ENCODE measurements around the gene CEP70. TPM values are rescaled to one million over a fixed set of nuclear protein-coding genes. Genes with fewer than 3 reads are reported as not detected.

The CEP70 gene
- total and polyA plus RNA-seq, 2 of the 13 experiments (the other 11 are each of a cell fraction or from before 2014, with no cell fraction given) = 4.0 to 22.3 TPM

DNA sequence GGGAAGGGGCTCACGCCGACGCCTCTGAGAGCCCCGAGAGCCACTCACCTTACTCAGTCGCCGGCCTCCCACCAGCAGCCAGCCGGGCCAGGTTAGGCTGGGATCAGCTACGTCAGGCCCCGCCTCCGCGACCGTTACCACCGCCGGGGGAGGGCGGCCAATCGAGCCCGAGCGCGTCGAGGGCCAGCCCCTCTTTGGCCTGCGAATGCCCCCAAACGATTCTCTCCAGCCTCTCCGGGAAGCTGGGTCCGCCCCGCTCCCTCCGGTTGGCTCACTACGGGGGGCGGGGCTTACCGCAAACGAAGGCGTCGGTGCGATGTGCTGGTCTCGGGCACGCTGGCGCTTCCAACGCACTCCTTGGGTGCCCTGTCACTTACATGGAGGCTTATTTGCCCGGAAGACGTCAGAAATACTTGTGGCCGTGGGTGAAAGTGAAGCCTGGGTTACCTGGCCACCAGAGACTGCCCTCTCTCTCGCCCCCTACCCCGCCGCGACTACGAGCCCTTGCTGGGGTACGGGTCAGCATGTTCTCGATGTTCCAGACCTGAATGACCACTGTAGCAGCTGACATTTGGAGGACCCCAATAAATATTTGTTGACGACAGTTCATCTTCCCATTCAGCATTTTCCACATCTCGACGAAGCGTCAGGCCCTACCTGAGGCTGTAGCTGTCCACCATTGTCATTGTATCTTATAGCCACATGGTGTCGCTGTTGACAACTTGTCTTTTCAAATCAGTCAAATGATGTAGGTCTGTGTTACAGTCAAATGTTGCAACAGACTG is at the start of gene CEP70 (continued):
- TF ChIP-seq, protein P1, sequence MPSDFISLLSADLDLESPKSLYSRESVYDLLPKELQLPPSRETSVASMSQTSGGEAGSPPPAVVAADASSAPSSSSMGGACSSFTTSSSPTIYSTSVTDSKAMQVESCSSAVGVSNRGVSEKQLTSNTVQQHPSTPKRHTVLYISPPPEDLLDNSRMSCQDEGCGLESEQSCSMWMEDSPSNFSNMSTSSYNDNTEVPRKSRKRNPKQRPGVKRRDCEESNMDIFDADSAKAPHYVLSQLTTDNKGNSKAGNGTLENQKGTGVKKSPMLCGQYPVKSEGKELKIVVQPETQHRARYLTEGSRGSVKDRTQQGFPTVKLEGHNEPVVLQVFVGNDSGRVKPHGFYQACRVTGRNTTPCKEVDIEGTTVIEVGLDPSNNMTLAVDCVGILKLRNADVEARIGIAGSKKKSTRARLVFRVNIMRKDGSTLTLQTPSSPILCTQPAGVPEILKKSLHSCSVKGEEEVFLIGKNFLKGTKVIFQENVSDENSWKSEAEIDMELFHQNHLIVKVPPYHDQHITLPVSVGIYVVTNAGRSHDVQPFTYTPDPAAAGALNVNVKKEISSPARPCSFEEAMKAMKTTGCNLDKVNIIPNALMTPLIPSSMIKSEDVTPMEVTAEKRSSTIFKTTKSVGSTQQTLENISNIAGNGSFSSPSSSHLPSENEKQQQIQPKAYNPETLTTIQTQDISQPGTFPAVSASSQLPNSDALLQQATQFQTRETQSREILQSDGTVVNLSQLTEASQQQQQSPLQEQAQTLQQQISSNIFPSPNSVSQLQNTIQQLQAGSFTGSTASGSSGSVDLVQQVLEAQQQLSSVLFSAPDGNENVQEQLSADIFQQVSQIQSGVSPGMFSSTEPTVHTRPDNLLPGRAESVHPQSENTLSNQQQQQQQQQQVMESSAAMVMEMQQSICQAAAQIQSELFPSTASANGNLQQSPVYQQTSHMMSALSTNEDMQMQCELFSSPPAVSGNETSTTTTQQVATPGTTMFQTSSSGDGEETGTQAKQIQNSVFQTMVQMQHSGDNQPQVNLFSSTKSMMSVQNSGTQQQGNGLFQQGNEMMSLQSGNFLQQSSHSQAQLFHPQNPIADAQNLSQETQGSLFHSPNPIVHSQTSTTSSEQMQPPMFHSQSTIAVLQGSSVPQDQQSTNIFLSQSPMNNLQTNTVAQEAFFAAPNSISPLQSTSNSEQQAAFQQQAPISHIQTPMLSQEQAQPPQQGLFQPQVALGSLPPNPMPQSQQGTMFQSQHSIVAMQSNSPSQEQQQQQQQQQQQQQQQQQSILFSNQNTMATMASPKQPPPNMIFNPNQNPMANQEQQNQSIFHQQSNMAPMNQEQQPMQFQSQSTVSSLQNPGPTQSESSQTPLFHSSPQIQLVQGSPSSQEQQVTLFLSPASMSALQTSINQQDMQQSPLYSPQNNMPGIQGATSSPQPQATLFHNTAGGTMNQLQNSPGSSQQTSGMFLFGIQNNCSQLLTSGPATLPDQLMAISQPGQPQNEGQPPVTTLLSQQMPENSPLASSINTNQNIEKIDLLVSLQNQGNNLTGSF (CRISPR knock-in tag; IDR thresholded peaks at IDR 0.05) = peak; percentile 79
- TF ChIP-seq IKZF4 (CRISPR knock-in tag; IDR thresholded peaks at IDR 0.05; ENCODE audit: borderline replicate concordance, low read depth, not compliant biosample characterization) = no peak
- TF ChIP-seq ARID2 (CRISPR knock-in tag; IDR thresholded peaks at IDR 0.05; ENCODE audit: borderline replicate concordance) = 0 out of 2 replicates have a peak, but pooled peaks have one; percentile 65
- TF ChIP-seq, protein P2, sequence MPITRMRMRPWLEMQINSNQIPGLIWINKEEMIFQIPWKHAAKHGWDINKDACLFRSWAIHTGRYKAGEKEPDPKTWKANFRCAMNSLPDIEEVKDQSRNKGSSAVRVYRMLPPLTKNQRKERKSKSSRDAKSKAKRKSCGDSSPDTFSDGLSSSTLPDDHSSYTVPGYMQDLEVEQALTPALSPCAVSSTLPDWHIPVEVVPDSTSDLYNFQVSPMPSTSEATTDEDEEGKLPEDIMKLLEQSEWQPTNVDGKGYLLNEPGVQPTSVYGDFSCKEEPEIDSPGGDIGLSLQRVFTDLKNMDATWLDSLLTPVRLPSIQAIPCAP (CRISPR knock-in tag; IDR thresholded peaks at IDR 0.05; ENCODE audit: low read depth) = no peak
- TF ChIP-seq ZNF703 (CRISPR knock-in tag; IDR thresholded peaks at IDR 0.05; ENCODE audit: borderline replicate concordance) = 0 out of 2 replicates have a peak, but pooled peaks have one; percentile 27
- TF ChIP-seq HNRNPUL1 (IDR thresholded peaks at IDR 0.05; ENCODE audit: low read depth, low read length) = no peak
- no peak for TF ChIP-seq ZC3H4 (CRISPR knock-in tag; IDR thresholded peaks at IDR 0.05; ENCODE audit: borderline replicate concordance)
- TF ChIP-seq, protein P3, sequence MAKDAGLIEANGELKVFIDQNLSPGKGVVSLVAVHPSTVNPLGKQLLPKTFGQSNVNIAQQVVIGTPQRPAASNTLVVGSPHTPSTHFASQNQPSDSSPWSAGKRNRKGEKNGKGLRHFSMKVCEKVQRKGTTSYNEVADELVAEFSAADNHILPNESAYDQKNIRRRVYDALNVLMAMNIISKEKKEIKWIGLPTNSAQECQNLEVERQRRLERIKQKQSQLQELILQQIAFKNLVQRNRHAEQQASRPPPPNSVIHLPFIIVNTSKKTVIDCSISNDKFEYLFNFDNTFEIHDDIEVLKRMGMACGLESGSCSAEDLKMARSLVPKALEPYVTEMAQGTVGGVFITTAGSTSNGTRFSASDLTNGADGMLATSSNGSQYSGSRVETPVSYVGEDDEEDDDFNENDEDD (CRISPR knock-in tag; IDR thresholded peaks at IDR 0.05; ENCODE audit: borderline replicate concordance) = peak; percentile 72
- TF ChIP-seq ZNF260 (CRISPR knock-in tag; IDR thresholded peaks at IDR 0.05; ENCODE audit: borderline replicate concordance, low read depth) = no peak
- TF ChIP-seq, protein P4, sequence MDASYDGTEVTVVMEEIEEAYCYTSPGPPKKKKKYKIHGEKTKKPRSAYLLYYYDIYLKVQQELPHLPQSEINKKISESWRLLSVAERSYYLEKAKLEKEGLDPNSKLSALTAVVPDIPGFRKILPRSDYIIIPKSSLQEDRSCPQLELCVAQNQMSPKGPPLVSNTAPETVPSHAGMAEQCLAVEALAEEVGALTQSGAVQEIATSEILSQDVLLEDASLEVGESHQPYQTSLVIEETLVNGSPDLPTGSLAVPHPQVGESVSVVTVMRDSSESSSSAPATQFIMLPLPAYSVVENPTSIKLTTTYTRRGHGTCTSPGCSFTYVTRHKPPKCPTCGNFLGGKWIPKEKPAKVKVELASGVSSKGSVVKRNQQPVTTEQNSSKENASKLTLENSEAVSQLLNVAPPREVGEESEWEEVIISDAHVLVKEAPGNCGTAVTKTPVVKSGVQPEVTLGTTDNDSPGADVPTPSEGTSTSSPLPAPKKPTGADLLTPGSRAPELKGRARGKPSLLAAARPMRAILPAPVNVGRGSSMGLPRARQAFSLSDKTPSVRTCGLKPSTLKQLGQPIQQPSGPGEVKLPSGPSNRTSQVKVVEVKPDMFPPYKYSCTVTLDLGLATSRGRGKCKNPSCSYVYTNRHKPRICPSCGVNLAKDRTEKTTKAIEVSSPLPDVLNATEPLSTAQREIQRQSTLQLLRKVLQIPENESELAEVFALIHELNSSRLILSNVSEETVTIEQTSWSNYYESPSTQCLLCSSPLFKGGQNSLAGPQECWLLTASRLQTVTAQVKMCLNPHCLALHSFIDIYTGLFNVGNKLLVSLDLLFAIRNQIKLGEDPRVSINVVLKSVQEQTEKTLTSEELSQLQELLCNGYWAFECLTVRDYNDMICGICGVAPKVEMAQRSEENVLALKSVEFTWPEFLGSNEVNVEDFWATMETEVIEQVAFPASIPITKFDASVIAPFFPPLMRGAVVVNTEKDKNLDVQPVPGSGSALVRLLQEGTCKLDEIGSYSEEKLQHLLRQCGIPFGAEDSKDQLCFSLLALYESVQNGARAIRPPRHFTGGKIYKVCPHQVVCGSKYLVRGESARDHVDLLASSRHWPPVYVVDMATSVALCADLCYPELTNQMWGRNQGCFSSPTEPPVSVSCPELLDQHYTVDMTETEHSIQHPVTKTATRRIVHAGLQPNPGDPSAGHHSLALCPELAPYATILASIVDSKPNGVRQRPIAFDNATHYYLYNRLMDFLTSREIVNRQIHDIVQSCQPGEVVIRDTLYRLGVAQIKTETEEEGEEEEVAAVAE (CRISPR knock-in tag; IDR thresholded peaks at IDR 0.05; ENCODE audit: borderline replicate concordance) = no peak; the same call in 1 of the 2 replicates
- TF ChIP-seq, protein P5, sequence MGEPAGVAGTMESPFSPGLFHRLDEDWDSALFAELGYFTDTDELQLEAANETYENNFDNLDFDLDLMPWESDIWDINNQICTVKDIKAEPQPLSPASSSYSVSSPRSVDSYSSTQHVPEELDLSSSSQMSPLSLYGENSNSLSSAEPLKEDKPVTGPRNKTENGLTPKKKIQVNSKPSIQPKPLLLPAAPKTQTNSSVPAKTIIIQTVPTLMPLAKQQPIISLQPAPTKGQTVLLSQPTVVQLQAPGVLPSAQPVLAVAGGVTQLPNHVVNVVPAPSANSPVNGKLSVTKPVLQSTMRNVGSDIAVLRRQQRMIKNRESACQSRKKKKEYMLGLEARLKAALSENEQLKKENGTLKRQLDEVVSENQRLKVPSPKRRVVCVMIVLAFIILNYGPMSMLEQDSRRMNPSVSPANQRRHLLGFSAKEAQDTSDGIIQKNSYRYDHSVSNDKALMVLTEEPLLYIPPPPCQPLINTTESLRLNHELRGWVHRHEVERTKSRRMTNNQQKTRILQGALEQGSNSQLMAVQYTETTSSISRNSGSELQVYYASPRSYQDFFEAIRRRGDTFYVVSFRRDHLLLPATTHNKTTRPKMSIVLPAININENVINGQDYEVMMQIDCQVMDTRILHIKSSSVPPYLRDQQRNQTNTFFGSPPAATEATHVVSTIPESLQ (CRISPR knock-in tag; conservative IDR thresholded peaks at IDR 0.05) = peak; percentile 22; the same call in 1 of the 2 replicates
